ENCODE data around the gene LNP1. TPM values are rescaled to one million over a fixed set of nuclear protein-coding genes. Genes with fewer than 3 reads are reported as not detected.

LNP1 gene
- total and polyA plus RNA-seq, 10 of the 15 experiments (the other 5 are each of a cell fraction or from before 2014, with no cell fraction given): 2.1 to 4.2 (median 2.7) TPM

DNA sequence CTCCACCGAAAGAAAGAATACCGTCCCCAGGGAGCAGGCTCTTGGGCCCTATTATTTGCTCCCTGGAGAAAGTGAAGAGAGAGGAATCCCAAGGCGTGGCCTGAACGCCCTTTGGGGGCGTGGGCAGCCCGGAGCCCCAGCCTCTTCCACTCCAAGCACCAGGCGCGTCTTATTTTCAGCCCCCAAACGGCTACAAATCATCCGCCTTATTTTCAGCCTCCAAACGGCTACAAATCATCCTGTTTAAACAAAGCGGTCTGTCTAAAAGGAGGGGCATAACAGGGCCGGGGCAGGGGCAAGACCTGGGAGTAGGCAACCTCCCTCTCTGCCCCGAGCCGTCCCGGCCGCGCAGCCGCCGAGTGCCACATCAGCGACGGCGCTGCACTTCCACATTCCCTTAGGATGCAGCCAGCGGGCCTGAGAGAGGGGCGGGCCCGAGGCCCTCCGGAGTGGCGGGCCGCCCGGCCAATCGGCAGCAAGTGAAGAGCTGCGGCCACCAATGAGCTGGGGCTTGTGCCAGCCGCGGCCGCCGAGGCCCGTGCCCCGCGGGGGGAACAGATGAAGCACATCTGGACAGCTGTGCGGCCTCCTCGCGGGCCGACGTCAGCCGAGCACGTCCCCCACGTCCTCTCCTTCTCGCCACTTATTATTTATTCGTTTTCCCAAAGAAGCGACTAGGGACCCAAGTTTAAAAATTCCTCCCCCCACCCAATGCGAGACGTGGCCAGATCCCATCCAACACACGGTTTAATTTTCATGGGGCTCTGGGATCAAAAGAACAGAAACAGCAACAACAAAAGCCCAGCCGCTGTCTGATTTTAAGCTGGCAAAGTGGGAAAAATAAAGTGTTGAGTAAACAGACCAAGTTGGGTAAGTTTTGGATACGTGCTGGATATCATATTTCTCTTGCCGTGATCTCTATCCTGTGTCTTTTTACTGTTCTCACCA, 91.0 kb downstream of the LNP1 start, which contains the start of gene TMEM45A:
TSS of gene TMEM45A (plus strand) at position 561 of the 948 bp plus-strand sequence. CDS start 62,593 bp downstream, outside the sequence.
- ChIA-PET CTCF (interaction anchor here (0.5 to 1.2 kb wide), 6 partner anchors 25 to 184 kb away, joined by 3 to 5 read pairs (median 4); partner anchors contain the start of gene LNP1), POLR2A (interaction anchor here (0.7 to 1.8 kb wide), 6 partner anchors 10 to 113 kb away, joined by 3 to 5 read pairs (median 4); partner anchors contain the start of genes LNP1 and TOMM70), SMC1A (ENCODE audit: uncharacterized antibody, unreplicated experiment) (interaction anchor here (0.6 to 1.4 kb wide), 10 partner anchors 12 to 268 kb away, joined by 3 to 8 read pairs (median 4); no protein-coding TSS in a partner anchor), RAD21 (ENCODE audit: unreplicated experiment) (interaction anchor here (0.5 to 2.0 kb wide), 10 partner anchors 9 to 661 kb away, joined by 3 to 23 read pairs (median 3); no protein-coding TSS in a partner anchor)
- no TSS peak for BruUV-seq (replicated peaks)
- H3K9ac ChIP-seq (ENCODE audit: control insufficient read depth, insufficient read depth, low read length): peak within 1 kb of the TSS; percentile 63
- H3K4me1 ChIP-seq (ENCODE audit: control insufficient read depth, insufficient read depth, low read length): peaks cover 21% of the 10 kb centered on the region
- DNase-seq (ENCODE audit: low read depth, low spot score) (peak; percentile 72), ATAC-seq (peak; percentile 99), FAIRE-seq (peak; percentile 47)
- H2AFZ ChIP-seq (ENCODE audit: control insufficient read depth, low read depth, low read length): peak within 1 kb of the TSS; percentile 92
- no peaks in the 10 kb centered on the region for H4K20me1 ChIP-seq (ENCODE audit: control insufficient read depth, insufficient read depth)
- WGBS (ENCODE audit: insufficient coverage, insufficient replicate concordance, low lambda C conversion rate, missing lambda C conversion rate): 3% methylated on average over 56 of the region's 56 CpGs
- intact Hi-C loops (cut with micrococcal nuclease; ENCODE audit: unreplicated experiment): no loop called here
- no peaks in the 10 kb centered on the region for H3K9me3 ChIP-seq (replicated peaks; ENCODE audit: control insufficient read depth, insufficient read depth, low read length)
- H3K79me2 ChIP-seq (ENCODE audit: control insufficient read depth, insufficient read depth, low read length): no peaks in the 10 kb centered on the region; the same call in 1 of the 2 replicates
- H3K4me2 ChIP-seq (ENCODE audit: control insufficient read depth, insufficient read depth): peak within 1 kb of the TSS; percentile 94
- H3K4me3 ChIP-seq: peak within 1 kb of the TSS; percentile 85
- H3K27ac ChIP-seq (ENCODE audit: control insufficient read depth, insufficient read depth): peak within 1 kb of the TSS; percentile 62
- no peaks in the 10 kb centered on the region for H3K36me3 ChIP-seq (ENCODE audit: control insufficient read depth in 2 of 2, insufficient read depth in 2 of 2, low read length in 1 of 2)
- in situ Hi-C loops (cut with MboI): no loop called here
- H3K27me3 ChIP-seq (replicated peaks in 1 of 2; ENCODE audit: control insufficient read depth in 2 of 2, insufficient read depth in 2 of 2, low read length in 1 of 2): no peaks in the 10 kb centered on the region
- TF ChIP-seq CREB1 (IDR thresholded peaks at IDR 0.05; ENCODE audit: low read depth) (no peak), FOXM1 (IDR thresholded peaks at IDR 0.05; ENCODE audit: low read depth, low read length) (no peak), NFYB (IDR thresholded peaks at IDR 0.05; ENCODE audit: insufficient read depth, low read depth, low read length) (peak; percentile 99), CHD2 (IDR thresholded peaks at IDR 0.05; ENCODE audit: borderline replicate concordance, low read depth, low read length) (peak; percentile 94), LARP7 (IDR thresholded peaks at IDR 0.05) (peak; percentile 17; the same call in 1 of the 2 replicates), TCF12 (IDR thresholded peaks at IDR 0.05; ENCODE audit: low read depth, low read length) (peak; percentile 74; the same call in 1 of the 2 replicates), NKRF (conservative IDR thresholded peaks at IDR 0.05) (no peak), JUNB (IDR thresholded peaks at IDR 0.05) (no peak), ZNF592 (IDR thresholded peaks at IDR 0.05) (0 out of 2 replicates have a peak, but pooled peaks have one; percentile 36), RFX5 (IDR thresholded peaks at IDR 0.05; ENCODE audit: low read depth, low read length) (peak; percentile 48; the same call in 1 of the 2 replicates), TCF7 (IDR thresholded peaks at IDR 0.05; ENCODE audit: borderline replicate concordance) (no peak), DPF2 (IDR thresholded peaks at IDR 0.05) (peak; percentile 99), SUZ12 (IDR thresholded peaks at IDR 0.05; ENCODE audit: unreplicated experiment) (no peak), MYB (IDR thresholded peaks at IDR 0.05; ENCODE audit: borderline replicate concordance, low read depth, low read length) (no peak)
- TF ChIP-seq, protein P1, sequence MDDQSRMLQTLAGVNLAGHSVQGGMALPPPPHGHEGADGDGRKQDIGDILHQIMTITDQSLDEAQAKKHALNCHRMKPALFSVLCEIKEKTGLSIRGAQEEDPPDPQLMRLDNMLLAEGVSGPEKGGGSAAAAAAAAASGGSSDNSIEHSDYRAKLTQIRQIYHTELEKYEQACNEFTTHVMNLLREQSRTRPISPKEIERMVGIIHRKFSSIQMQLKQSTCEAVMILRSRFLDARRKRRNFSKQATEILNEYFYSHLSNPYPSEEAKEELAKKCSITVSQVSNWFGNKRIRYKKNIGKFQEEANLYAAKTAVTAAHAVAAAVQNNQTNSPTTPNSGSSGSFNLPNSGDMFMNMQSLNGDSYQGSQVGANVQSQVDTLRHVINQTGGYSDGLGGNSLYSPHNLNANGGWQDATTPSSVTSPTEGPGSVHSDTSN (IDR thresholded peaks at IDR 0.05; ENCODE audit: insufficient replicate concordance, low read depth, low read length): peak; percentile 99
